Prostate gland (tissue), 2 donors: ENCODE measurements around the gene WSB2.

Experiments used
- CTCF ChIP-seq, 4 experiments: fragments of 200-600 bp in 2 of 4; fragments of 450-650 bp in 2 of 4; sonication (generic) in 2 of 4; IDR thresholded peaks; 1 replicate in 3 of 4; 2 replicates in 1 of 4; pipeline ENCODE4 v1.5.1; 2016 to 2019; ENCODE audit warnings: antibody characterized with exemption in 4 of 4, mild to moderate bottlenecking in 2 of 4, moderate library complexity in 2 of 4
- POLR2A ChIP-seq: fragments of 450-650 bp; IDR thresholded peaks from one replicate; pipeline ENCODE4 v1.6.1; 2016; ENCODE audit warnings: antibody characterized with exemption, mild to moderate bottlenecking

- TF ChIP-seq POLR2A (no peak), CTCF (IDR thresholded peaks at IDR 0.05) (no peak)
Measured at GRCh38 chr12:118064608-118065007, 3.6 kb upstream of the WSB2 start.
